CD4-positive, alpha-beta T cell treated with Interleukin-4 for 4 hours (primary cell): Measurements from ENCODE around the gene SNX21.

Experiments used
- DNase-seq: peaks from one replicate; pipeline ENCODE4 v3.0.0-alpha.2; 2020

The SNX21 gene

GRCh38 chr20:45883100-45883469, 49.5 kb downstream of the SNX21 start:
- no peak for DNase-seq

GRCh38 chr20:45886590-45887345, 53.2 kb downstream of the SNX21 start:
- DNase-seq = no peak

DNA sequence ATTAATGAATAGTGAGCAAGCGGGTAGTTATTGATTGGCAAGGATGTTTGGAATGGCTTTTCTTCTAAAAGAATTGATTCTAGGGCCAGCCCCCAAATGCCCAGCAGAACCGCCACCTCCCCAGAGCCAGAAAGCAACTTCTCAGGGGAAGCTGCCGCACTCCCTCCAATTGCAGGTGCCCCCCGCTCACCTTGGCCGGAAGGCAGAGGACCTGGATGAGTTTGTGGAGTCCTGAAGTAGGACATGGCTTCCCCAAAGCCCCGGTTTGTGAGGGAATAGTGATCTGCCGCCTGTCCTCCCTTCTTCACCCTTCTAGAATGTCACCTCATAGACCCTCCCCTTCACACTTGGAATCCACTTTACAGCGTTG, 53.7 kb downstream of the SNX21 start, which contains the start of gene SPATA25:
Gene SPATA25, minus strand, starts transcription at position 277 of the 370 bp plus-strand sequence. Its CDS starts 32 bp downstream, at position 245.
- no peak for DNase-seq

- no peak for DNase-seq
These were observed 55.1 kb downstream of the SNX21 start for GRCh38 chr20:45888681-45889080.

GRCh38 chr20:45890077-45890984, 56.7 kb downstream of the SNX21 start:
- DNase-seq = peak; percentile 36

DNA sequence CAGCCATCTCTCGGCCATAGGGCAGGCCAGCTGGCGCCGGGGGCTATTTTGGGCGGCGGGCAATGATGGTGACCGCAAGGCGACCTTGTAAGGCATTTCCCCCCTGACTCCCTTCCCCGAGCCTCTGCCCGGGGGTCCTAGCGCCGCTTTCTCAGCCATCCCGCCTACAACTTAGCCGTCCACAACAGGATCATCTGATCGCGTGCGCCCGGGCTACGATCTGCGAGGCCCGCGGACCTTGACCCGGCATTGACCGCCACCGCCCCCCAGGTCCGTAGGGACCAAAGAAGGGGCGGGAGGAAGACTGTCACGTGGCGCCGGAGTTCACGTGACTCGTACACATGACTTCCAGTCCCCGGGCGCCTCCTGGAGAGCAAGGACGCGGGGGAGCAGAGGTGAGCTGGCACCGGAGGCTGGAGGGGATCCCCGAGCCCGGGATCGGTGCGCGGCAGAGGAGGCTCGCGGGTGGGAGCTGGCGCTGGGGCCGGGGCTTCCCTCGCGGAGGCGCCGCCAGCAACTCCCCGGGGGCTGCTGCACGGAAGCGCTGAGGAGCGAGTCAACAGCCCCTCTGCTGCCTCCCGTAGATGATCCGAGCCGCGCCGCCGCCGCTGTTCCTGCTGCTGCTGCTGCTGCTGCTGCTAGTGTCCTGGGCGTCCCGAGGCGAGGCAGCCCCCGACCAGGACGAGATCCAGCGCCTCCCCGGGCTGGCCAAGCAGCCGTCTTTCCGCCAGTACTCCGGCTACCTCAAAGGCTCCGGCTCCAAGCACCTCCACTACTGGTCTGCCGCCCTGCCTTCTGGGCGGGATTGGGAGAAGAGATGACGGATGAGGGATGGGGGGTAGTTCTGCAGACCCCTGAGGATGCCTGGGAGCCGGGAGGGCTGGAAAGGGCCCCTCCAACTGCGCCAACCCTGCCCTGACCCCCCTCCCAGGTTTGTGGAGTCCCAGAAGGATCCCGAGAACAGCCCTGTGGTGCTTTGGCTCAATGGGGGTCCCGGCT, 57.7 kb downstream of the SNX21 start, which contains the start of the genes CTSA and NEURL2:
Gene CTSA, plus strand, starts transcription at position 351 of the 999 bp plus-strand sequence. Its CDS starts 234 bp downstream, at position 585.
Gene NEURL2, minus strand, starts transcription at position 224 of the 999 bp plus-strand sequence. Its CDS starts 217 bp downstream, at position 7.
- peak; percentile 82 for DNase-seq

- DNase-seq = no peak
These were observed 58.6 kb downstream of the SNX21 start for GRCh38 chr20:45892049-45892825.
